SK-N-DZ (cell line): ENCODE data around the gene IKBKG. TPM values are rescaled to one million over a fixed set of nuclear protein-coding genes. Genes with fewer than 3 reads are reported as not detected.
A peak's percentile ranks its signal among the peaks of the same experiment; 100 is the strongest.
"Not testable (repeated sequence)": the region's sequence is repeated elsewhere in the genome, so short reads cannot be mapped to it uniquely, and the experiment has no call there.

ENCODE experiments used
- DNase-seq: peaks from one replicate; pipeline ENCODE4 v3.0.0-alpha.2; 2015; ENCODE audit warnings: low spot score
- polyA plus RNA-seq, 2 experiments: library from polyadenylated mRNA; depleted of rRNA; stranded (reverse); fragments of >200 nt; gene quantifications; 2 replicates each; pipeline ENCODE4 v1.2.3, GENCODE V29; 2014

IKBKG gene
- 18.5 and 33.3 TPM in 2 replicates for polyA plus RNA-seq (2014; cell fraction: cytosol; rRNA removed)
- 34.1 and 38.3 TPM in 2 replicates for polyA plus RNA-seq (2014; cell fraction: nucleus; rRNA removed)

GRCh38 chrX:154547245-154548027 lies at the start of gene IKBKG:
Gene IKBKG, plus strand, starts transcription at chrX:154547620. Its CDS starts 4,383 bp downstream, at chrX:154552003.
- peak; percentile 89 for DNase-seq

GRCh38 chrX:154501423-154501822 lies 46.0 kb upstream of the IKBKG start:
- DNase-seq = not testable (repeated sequence)

- no peak for DNase-seq
These were observed 45.3 kb upstream of the IKBKG start for GRCh38 chrX:154502098-154502497.

DNA sequence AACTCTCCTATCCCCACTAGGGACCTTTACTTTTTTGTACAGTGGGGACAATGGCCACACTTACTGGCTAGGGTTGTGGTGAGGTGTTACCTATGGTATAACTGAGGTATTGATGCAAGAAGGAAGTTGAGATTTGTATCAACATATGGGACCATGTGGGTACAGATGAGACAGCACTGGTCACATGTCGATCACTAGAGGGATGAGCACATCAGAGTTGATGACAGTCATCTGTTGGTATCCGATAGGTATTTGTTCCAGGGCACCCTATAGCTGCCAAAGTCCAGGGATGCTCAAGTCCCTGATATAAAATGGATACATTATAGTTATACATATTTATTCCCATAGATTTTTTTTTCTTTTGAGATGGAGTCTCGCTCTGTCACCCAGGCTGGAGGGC lies 44.4 kb upstream of the IKBKG start:
- no peak for DNase-seq

- DNase-seq = no peak
These were observed 41.7 kb upstream of the IKBKG start for GRCh38 chrX:154505734-154506133.

DNA sequence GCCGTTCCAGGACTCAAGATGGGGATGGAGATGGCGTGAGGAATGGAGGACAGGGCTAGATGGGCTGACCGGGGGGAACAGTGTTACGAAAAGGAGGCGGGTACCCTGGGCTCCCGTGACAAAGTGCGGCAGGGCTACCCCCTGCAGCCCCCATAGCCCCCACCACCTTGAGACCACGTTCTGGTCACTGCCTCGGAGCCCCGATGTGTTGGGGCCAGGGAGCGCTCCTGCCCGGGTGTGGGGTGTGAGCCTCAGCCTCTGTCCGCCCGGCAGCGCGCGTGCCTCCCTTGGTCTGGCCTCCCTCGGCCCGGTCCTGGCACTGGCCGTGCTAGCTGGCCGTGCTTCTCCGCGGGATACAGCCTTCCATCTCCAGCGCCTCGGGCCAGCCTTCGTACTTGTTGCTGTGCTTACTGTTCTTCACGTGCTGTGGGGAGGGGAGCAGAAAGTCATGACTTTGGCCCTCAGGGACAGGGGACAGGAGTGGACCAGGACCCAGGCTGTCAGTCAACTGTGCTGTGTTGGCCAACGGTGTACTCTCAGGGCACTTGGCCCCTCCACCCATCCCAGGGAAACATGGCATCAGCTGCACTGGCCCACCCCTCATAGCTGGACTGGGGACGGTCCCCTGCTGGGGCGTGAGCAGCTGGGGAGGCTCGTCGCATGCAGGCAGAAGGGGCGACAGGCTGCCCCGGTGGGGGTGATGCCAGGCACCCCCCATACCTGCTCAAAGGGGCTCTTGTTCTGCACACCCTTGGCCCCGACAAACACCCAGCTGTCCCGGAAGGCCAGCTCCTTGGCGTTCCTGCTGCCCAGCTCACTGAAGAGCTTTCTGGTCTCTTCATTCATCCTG lies 40.7 kb upstream of the IKBKG start:
- no peak for DNase-seq

DNA sequence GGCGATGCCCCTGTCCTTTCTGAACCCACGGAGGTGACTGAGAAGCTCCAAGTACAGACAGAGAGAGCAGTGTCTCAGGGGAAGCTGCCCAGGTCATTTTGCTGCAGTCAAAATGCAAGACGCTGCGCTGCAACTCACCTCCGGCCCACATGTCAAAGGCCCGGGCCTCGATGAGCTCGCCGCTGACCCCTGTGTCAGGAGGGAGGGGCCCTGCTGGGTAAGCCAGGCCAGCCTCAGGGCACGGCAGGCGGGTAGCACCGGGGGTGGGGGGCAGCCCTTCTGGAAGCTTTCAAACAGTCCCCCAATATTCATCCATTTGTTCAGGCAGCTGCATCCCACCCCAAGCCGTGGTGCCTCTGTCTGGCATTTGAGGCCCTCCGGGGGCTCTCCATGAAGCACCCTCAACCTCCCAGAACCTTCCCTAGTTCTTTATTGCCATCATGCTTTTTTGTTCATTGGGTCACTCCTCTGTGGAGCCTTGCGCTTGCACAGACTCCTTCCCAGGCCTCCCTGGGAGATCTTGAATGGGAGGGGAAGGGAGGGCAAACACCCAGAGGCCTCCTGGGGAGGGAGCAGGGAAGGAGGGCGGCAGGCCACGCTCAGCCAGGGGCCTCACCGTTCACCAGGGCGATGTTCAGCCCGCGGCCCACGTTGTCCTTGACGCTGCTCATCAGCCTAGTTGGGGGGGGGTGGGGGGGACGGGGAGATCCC lies 39.6 kb upstream of the IKBKG start:
- DNase-seq = no peak

GRCh38 chrX:154508384-154508745 lies 39.1 kb upstream of the IKBKG start:
- no peak for DNase-seq

DNA sequence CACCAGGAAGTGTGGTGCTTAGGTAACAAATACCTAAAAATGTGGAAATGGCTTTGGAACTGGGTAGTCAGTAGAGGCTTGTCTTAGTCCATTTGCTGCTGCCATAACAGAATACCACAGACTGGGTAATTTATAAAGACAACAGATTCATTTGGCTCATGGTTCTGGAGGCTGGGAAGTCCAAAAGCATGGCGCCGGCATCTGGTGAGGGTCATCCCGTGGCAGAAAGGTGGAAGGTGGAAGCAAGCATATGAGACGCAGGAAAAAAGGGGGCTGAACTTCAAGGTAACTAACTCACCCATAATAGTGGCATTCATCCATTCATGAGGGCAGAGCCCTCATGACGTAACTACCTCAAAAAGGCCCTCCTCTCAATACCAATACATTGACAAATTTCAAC lies 38.0 kb upstream of the IKBKG start:
- no peak for DNase-seq

GRCh38 chrX:154511761-154512160 lies 35.7 kb upstream of the IKBKG start:
- DNase-seq = no peak

- DNase-seq = no peak
These were observed 34.4 kb upstream of the IKBKG start for GRCh38 chrX:154512879-154513553.

GRCh38 chrX:154513716-154514115 lies 33.7 kb upstream of the IKBKG start:
- no peak for DNase-seq

- DNase-seq = no peak
These were observed 32.1 kb upstream of the IKBKG start for GRCh38 chrX:154515090-154515965.

- peak; percentile 87 for DNase-seq
These were observed 31.3 kb upstream of the IKBKG start, which contains the start of gene FAM3A for GRCh38 chrX:154515966-154516655. Gene FAM3A, minus strand, starts transcription at chrX:154516232. Its CDS starts 460 bp downstream, at chrX:154515772.

DNA sequence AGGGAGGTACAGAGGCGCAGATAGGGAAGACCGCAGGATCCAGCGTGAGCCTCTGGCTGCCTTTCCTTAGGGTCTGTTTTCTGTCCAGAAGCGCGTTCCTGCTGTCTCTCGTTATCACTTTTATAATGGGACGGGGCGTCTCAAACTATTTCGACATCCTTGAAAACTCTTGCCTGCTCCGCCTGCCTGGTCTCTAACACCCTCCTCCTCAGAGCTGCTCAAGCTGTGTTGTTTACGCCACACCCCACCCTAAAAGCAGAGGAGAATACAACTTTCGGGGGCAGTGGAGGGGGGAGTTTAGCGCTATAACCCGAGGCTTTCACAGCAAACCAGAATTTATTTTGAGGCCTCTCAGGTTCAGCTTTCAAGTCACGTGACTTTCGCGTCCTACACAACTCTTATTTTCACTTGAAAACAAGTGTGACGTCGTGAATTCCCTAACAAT lies 30.7 kb upstream of the IKBKG start:
- DNase-seq = no peak

GRCh38 chrX:154517101-154517781 lies 30.2 kb upstream of the IKBKG start:
- DNase-seq = no peak

DNA sequence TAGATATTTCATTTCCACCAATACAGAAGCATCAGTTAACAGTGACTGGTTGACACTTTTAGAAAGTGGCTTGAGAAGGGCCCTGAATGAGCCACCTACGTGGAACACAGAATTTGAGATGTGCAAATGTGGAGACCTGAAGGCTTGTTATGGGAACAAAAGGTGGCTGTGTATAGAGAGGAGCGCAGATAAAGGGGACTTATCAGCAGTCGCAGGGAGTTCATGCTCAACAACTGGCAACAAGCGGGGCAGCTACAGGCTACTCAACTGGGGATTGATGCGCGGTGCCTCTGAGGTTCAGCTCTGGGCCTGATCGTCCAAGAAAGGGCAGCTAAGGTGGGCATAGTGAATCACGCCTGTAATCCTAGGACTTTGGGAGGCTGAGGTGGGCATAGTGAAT lies 28.0 kb upstream of the IKBKG start:
- no peak for DNase-seq

GRCh38 chrX:154525606-154526490 lies 21.6 kb upstream of the IKBKG start:
- no peak for DNase-seq
